GM18858 (cell line): Measurements from ENCODE around the gene JAKMIP3.
"Not testable (repeated sequence)": the region's sequence is repeated elsewhere in the genome, so short reads cannot be mapped to it uniquely, and the experiment has no call there.

Source experiments
- ATAC-seq: cut with Tn5 transposase; IDR thresholded peaks from one replicate; pipeline ENCODE4 v1.9.1; 2021; ENCODE audit not compliant: unreplicated experiment

JAKMIP3 gene

DNA sequence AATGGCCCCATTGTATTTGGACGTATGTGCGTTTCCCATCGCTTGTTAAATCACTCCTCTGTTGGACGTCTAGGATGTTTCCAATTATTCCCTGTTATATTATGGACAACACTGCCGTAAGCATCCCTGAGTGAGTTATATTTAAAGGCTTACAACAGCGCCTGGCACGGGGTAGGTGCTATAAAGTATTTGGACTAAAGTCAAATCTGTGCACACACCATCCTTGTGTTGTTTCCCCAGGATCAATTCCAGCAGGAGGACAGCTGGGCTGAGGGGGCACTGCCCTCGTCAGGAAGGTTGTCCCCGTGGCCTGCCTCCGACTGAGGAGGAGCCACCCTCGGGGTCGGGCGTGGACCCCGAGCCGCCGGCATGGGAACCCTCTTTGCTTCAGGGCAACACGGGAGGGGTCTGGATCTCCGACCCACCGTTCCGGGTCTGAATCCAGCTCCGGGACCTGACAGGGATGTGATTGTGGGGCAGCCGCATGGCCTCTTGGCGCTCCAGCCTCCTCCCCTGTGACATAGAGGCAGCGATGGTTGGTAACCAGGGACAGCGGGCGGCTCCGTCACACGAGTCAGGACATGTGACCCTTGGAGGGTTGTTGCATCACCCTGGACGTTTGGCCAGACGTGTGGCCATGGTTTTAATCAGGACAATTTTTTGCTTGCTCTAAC is 1.5 kb upstream of the JAKMIP3 start:
- ATAC-seq: no peak

DNA sequence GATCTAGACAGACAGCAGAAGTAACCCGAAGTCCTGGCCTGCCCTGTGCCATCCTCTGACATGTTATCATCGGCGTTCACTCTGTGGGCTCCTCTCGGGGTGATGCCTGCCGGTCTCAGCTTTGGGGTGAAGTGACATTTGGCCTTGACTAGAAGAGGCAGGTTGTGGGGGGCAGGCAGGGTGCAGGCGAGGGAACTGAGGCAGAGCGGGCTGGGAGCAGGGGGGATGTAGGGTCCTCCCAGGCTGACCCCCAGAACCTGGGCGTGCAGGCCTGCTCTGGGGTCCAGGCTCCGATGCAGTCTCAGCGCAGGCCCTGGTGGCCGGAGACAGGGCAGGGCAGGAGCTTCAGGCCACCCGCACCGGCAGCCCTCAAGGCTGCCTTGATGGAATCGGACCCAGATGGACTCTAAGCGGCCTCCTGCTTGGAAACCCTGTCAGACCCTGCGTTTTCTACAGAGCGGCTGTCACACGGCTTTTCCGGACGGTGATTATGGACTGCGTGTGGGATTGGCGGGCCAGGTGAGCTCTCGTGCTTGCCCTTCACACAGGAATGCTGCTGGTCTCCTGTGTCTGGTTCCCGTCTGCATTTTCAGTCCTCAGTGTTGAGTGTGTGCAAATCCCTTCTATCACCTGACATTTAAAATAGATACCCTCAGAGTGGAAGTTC is 842 bp upstream of the JAKMIP3 start:
- ATAC-seq: no peak

DNA sequence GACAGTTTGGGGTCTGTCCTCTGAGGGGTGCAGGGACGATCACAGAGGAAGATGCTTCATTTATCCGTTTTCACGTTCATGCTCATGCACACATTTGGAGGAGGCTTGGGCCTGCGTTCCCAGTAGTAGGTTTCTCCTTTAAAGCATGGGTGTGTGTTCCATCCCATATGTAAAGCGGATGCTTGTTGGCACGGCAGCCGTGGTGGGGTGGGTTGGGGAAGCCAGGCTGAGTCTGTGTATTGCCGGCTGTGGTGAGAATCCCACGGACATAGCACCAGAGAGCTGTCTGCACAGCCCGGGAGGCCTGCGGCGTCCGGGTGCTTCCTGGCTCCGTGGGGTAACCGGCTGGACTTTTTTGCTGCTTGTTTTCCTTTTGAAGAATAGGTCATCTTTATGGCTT is 440 bp downstream of the JAKMIP3 start:
- no peak for ATAC-seq

DNA sequence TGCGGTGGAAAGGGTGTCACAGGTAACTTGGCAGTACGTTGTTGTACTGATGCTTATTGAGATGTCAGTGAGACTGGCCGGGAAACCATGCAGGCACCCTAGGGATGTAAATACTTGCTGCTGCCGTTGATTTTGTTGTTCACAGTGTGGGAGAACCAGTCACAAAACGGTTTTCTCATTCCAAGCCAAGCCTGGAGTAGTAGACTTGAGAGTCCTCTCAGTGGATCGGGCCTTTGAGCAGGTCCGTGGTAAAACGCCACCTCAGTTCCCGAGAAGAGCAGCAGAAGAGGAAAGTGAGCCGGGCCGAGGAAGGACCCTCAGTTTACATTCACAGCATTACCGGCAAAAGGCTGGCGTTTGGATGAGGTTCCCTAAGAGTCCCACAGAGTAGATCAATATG is 1.1 kb downstream of the JAKMIP3 start:
- ATAC-seq: no peak

DNA sequence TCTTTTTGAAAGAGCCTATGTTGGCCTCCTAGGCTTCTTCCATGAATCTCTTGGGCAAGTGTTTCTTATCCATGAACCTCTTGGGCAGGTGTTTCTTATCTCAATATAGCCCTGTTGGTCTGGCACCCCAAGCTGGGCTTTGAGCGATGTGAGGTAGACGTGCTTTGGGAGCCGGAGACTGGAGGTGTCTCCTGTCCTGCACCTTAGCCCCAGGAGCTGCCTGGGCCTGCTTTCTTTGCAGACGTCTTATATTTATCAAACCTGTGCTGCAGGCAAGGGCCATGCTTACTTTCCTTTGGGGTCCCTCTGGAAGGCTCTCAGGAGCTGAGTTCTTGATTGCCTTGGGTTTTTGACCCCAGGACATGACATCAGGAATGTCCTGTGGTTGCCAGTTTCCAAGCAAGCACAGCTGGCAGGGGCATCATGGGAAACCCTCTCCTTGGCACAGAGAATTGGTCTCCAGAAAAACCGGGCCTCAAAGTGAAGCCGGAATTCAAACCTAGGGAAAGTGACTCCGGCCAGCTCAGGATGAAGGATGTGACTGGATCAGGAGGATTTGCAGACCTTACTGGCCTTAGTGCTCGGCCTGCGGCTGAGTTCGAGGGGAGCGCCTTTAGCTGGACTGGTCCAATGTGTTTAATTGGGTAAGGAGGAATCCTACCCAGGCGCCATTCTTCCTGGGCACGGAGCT is 2.8 kb downstream of the JAKMIP3 start:
- no peak for ATAC-seq

DNA sequence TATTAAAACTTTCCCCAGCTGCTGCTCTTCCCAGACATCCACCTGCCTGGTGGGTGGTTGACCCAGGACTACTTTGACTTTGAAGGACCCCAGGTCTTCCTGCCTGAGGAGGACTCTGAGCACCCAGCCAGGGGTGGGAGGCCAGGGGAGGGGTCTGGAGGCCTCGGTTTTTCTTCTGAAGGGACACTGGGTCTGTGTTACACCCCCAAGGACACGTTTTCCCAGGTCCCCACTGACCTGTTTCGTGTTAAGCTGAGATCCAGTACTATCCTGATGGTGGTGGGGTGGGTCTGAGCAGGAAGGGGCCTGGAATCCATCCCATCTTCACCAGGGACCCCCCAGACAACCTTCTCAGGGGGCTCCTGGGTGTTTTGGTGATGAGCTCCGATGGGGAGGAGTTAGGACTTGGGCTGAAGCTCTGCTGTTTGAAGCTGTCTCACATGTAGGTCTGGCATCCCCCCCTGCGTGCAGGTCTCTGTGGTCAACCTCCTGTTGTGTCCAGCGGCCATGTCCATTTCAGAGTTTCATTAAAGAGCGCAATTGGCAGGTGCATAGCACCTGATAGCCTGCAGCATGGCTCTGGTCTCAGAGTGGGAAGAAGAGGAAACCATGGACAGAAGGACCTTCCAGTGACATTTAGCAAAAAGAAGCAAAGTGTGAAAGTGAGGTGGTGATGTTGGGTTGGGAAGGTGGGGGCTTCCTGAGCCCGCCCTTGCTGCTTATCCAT is 3.5 kb downstream of the JAKMIP3 start:
- no peak for ATAC-seq

DNA sequence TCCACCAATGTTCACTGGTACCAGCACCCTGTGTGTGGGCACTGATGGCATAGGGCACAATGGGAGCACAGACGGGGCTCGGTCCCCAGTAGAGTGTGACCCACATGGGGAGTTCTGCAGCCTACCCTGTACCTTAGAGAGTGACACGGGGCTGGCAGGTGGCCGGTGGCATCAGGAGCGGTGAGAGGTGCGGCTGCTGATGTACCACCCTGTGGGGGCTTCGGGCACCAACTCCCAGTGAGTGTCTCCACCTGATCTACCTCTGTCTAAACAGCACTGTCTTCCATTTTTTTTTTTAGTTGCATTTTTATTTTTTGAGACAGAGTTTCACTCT is 4.1 kb downstream of the JAKMIP3 start:
- ATAC-seq: no peak

DNA sequence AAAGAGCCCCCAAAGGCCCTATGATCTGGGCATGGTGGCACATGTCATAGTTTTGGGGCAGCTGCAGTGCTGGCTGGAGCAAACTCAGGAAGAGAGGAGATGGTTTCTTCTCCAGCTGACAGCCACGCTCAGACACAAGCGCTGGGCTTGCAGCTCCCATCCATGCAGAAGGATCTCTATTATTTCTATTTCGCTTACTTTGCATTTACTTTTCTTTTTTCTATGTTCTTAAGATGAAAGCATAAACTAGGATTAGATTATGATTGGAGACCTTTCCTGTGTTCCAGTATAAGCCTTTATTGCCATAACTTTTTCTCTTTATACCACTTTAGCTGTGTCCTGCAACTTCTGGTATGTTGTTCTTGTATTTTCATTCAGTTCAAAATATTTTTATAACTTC is 5.0 kb downstream of the JAKMIP3 start:
- ATAC-seq: no peak

DNA sequence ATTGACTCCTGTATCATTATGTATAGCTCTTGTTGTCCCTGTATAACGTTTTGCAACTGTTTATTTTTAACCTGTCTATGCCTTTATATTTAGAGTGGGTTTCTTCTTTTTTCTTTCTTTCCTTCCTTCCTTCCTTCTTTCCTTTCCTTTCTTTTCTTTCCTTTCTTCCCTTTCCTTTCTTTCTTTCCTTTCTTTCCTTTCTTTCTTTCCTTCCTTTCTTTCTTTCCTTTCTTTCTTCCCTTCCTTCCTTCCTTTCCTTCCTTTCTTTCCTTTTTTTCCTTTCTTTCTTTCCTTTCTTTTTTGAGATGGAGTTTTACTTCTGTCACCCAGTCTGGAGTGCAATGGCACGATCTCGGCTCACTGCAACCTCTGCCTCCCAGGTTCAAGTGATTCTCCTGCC is 5.9 kb downstream of the JAKMIP3 start:
- ATAC-seq: no peak

DNA sequence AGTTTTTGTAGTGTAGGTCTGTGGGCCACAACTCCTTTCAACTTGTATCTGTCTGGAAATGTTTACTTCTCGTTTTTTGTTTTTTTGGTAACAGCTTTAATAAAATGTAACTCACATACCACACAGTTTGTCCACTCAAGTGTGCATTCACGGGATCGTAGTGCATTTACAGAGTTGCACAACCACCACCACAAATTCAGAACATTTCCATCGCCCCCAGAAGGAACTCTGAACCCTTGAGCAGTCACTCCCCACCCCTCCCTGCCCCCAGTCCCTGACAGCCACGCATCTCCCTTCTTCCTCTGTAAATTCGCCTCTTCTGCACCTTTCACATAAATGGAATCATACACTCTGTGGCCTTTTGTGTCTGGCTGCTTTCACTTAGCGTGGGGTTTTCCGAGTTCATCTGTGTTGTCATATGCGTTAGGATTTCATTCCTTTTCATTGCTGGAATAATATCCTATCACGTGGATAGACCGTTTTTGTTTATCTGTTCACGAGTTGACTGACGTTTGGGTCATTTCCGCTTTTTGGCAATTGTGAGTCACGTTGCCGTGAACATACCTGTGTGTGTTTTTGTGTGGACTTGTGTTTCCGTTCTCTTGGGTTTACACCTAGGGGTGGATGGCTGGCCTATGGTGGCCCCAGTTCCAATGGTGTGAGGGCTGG is 10.3 kb downstream of the JAKMIP3 start:
- no peak for ATAC-seq

DNA sequence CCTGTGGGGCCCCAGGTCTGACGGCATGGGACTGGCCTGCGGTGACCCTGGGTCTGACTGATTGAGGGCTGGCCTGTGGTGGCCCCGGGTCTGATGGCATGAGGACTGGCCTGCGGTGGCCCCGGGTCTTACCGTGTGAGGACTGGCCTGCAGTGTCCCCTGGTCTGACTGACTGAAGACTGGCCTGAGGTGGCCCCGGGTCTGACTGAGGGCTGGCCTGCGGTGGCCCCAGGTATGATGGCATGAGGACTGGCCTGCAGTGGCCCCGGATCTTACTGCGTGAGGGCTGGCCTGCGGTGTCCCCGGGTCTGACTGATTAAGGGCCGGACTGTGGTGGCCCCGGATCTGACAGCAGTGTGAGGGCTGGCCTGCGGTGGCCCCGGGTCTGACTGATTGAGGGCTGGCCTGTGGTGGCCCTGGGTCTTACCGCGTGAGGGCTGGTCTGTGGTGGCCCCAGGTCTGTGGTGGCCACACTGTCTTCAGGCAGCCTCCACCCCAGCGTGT is 10.9 kb downstream of the JAKMIP3 start:
- ATAC-seq: no peak

DNA sequence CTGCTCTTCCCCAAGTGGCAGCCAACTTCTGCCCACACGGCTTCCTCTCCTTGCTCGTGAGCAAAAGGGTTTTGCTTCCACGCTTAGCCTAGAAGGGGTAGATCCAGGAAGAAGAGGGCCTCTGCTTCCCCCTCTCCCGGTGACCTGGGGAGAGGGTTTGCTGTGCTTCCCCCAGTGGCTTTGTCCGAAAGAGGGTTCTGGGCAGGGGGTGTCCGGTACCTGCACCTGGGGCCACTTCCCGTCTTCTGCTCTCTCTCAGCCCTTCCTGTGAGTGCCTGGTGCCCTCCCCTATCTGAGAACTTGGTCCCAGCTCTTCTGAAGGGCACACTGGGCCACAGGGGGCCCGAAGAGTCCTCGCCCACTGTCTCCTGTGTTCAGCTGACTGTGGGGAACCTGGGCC is 11.3 kb downstream of the JAKMIP3 start:
- no peak for ATAC-seq

DNA sequence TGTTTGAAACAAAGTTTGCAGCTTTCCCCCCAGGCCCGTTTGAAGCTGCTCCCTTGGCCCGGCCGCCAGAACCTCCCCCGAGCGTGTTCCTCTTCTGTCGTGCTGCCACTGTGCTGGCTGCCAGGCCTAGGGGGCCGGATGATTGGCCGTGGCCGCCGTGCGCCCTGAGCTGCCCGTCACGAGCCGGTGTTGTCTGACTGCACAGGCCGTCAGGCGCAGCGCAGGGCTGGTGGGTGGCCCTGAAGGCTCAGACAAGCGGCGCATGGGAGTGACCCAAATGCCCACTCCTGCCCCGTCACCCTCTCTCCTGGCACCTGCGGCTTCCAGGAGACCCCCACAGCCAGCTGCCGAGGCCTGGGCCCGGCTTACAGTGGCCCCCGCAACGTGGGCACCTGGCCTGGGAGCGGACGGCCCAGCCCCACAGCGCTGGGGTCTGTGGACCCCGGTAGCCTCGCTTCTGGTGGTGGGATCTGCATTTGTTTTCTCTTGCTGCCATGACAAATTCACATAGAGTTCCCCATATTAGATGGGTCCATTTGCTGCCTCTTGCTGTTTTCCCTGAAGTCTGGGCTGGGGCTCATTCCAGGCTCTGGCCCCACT is 13.1 kb downstream of the JAKMIP3 start:
- no peak for ATAC-seq

DNA sequence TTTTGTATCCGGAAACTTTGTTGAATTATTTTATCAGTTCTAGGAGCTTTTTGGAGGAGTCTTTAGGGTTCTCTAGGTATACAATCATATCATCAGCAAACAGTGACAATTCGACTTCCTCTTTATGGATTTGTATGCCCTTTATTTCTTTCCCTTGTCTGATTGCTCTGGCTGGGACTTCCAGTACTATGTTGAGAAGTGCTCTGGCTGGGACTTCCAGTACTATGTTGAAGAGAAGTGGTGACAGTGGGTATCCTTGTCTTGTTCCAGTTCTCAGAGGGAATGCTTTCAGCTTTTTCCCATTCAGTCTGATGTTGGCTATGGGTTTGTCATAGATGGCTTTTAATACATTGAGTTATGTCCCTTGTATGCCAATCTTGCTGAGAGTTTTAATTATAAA is 18.6 kb downstream of the JAKMIP3 start:
- not testable (repeated sequence) for ATAC-seq

DNA sequence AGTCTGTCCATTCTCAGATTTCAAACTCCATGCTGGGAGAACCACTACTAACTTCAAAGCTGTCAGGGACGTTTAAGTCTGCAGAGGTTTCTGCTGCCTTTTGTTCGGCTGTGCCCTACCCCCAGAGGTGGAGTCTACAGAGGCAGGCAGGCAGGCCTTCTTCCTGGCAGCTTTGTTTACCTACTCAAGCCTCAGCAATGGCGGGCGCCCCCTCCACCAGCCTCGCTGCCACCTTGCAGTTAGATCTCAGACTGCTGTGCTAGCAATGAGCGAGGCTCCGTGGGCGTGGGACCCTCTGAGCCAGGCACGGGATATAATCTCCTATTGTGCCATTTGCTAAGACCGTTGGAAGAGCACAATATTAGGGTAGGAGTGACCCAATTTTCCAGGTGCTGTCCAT is 27.5 kb downstream of the JAKMIP3 start:
- not testable (repeated sequence) for ATAC-seq

DNA sequence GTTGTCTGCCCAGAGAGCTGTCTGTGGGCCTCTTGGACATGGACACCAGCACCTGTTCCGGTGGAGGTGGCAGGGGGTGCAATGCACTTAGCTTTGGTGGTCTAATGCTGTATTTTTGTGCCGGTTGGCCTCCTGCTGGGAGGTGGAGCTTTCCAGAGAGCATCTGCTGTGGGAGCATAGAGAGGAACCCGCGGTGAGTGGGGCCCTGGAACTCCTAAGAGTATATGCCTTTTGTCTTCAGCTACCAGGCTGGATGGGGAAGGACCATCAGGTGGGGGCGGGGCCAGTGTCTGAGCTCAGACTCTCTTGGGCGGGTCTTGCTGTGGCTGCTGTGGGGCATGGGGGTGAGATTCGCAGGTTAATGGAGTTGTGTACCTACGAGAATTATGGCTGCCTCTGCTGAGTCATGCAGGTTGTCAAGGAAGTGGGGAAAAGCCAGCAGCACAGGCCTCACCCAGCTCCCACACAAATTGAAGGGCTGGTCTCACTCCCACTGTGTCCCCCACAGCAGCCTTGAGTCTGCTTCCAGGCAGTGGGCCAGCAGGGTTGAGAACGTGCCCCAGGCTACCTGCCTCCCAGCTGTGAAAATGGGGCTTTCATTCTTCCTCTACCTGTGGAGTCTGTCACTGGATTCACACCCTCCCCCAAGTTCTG is 29.0 kb downstream of the JAKMIP3 start:
- no peak for ATAC-seq

DNA sequence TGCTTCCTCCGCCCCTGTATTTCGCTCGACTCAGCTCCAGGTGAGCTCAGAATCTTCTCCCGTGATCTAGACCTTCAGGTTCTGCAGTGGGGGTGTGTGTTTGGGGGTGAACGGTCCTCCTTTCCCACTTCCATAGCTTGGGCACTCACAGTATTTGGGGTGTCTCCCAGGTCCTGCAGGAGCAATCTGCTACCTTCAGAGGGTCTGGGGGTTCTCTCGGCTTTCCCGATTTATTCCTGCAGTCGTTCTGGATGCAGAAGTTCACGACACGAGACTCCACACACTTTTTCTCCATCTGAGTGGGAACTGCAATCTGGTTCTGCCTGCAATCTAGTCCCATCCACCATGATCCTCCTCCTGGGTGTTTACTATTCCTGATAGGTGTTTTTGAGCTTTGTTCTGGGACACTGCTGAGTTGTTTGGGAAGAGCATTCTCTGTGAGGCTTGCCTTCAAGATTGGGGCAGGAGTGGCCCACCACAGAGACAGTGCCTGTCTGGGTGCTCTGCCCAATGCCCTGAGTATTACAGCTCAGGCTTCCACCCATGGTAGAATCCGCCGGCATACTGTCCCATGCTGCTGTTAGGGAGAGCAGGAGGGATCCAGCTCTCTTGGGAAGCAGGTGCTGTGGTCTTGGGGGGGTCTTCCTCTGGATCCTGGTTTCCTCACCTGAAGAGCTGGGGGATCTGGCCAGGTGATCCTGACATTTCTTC is 29.8 kb downstream of the JAKMIP3 start:
- ATAC-seq: no peak

DNA sequence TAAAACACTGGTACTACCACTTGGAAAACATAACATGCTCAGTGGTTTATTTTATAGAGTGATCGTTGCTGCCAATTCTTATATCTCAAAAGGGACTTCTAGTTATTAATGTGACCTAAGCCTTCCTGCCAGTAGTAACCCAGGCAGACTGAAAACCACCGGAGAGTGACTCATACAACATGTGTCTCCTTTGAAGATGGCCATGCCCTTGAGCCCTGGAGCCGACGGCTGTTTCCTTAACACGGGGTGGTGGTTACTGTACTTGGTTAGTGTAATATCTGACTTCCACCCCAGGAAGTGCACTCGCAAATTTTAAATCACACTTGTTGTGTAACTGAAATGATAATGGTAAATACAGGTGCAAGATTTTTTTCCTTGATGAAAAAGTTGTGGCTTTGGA is 30.5 kb downstream of the JAKMIP3 start:
- ATAC-seq: no peak

DNA sequence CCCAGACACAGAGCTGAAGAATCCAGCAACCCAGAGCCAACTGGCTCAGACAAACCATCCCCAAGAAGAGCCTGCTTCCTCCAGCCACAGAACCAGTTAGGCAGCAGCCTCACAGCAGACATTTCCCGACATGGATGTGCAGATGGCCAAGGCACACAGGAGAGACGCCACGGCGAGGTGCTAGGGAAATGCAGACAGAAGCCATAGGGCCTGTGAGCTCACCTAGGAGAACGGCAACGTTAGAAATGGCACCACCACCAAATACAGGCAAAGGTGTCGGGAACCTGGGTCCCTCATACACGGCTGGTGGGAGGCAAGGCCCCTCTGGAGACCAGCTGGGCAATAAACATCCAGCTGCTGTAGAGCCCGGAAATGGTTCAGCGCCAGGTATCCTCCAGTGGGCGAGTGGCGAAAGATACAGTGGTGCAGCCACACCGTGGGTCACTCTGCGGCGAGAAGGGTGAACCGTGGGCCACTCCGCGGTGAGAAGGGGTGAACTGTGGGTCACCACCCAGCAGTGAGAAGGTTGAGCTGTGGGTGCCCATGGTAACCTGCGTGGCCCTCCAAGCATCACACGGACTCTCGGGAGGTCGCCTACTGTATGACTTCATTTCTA is 31.2 kb downstream of the JAKMIP3 start:
- ATAC-seq: no peak
